ENCODE data around the gene PDE9A.

PDE9A gene

DNA sequence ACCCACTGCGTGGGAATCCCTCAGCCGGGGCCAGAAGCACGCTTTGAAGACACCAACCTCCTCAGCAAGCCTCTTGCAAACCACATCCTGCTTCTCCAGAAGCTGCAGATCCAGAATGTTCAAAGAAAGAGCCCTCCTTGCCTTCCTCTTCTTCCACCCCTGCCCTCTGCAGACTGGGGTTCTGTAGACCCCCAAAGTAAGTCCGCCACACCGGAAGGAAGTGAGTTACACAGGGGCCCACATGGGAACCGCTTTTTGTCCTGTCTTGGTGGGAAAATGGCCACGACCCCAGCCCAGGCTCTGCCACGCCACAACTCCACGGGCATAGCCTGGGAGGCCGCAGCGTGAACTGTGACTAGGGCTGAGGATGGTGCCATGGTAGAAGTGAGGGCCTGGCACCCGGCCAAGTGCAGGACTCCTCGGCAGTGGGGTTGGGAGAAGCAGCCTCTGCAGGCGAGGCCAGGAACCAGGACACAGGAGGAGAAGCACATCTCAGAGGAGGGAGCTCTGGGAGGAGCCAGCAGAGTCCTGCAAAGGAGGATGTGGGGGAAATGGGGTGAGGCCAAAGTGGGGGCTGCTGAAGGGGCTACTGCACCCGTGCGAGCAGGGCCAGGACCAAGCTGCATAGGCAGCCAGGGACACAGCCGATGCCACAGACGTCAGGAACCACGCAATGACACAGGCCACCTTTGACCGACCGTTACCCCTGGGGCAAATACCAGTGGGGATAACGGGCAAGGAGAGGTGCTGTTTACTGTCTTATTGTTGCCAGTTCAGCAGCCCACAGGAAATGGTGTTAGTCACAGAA lies 30.9 kb downstream of the PDE9A start:
- DNase-seq (ENCODE audit: low read depth): no peak
- TF ChIP-seq, protein P1, sequence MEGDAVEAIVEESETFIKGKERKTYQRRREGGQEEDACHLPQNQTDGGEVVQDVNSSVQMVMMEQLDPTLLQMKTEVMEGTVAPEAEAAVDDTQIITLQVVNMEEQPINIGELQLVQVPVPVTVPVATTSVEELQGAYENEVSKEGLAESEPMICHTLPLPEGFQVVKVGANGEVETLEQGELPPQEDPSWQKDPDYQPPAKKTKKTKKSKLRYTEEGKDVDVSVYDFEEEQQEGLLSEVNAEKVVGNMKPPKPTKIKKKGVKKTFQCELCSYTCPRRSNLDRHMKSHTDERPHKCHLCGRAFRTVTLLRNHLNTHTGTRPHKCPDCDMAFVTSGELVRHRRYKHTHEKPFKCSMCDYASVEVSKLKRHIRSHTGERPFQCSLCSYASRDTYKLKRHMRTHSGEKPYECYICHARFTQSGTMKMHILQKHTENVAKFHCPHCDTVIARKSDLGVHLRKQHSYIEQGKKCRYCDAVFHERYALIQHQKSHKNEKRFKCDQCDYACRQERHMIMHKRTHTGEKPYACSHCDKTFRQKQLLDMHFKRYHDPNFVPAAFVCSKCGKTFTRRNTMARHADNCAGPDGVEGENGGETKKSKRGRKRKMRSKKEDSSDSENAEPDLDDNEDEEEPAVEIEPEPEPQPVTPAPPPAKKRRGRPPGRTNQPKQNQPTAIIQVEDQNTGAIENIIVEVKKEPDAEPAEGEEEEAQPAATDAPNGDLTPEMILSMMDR (IDR thresholded peaks at IDR 0.05; ENCODE audit: low read depth, low read length, missing control alignments): no peak
- H3K4me3 ChIP-seq (ENCODE audit: low read depth, low read length): no peak overlapping the region
- in situ Hi-C loops (cut with HindIII; ENCODE audit: low sequenced_read_pairs): no loop called here

GRCh38 chr21:42685036-42685435 lies 31.6 kb downstream of the PDE9A start:
- in situ Hi-C loops (cut with HindIII; ENCODE audit: low sequenced_read_pairs): no loop called here
- H3K4me3 ChIP-seq (ENCODE audit: low read depth, low read length): no peak overlapping the region
- TF ChIP-seq, protein P1 (IDR thresholded peaks at IDR 0.05; ENCODE audit: low read depth, low read length, missing control alignments): no peak
- no peak for DNase-seq (ENCODE audit: low read depth)

GRCh38 chr21:42685954-42686500 lies 32.6 kb downstream of the PDE9A start:
- H3K4me3 ChIP-seq (ENCODE audit: low read depth, low read length): no peak overlapping the region
- TF ChIP-seq, protein P1 (IDR thresholded peaks at IDR 0.05; ENCODE audit: low read depth, low read length, missing control alignments): no peak
- in situ Hi-C loops (cut with HindIII; ENCODE audit: low sequenced_read_pairs): no loop called here
- no peak for DNase-seq (ENCODE audit: low read depth)

- H3K4me3 ChIP-seq (ENCODE audit: low read depth, low read length): no peak overlapping the region
- TF ChIP-seq, protein P1 (IDR thresholded peaks at IDR 0.05; ENCODE audit: low read depth, low read length, missing control alignments): no peak
- in situ Hi-C loops (cut with HindIII; ENCODE audit: low sequenced_read_pairs): no loop called here
- DNase-seq (ENCODE audit: low read depth): no peak
Measured at GRCh38 chr21:42687796-42688195, 34.4 kb downstream of the PDE9A start.

DNA sequence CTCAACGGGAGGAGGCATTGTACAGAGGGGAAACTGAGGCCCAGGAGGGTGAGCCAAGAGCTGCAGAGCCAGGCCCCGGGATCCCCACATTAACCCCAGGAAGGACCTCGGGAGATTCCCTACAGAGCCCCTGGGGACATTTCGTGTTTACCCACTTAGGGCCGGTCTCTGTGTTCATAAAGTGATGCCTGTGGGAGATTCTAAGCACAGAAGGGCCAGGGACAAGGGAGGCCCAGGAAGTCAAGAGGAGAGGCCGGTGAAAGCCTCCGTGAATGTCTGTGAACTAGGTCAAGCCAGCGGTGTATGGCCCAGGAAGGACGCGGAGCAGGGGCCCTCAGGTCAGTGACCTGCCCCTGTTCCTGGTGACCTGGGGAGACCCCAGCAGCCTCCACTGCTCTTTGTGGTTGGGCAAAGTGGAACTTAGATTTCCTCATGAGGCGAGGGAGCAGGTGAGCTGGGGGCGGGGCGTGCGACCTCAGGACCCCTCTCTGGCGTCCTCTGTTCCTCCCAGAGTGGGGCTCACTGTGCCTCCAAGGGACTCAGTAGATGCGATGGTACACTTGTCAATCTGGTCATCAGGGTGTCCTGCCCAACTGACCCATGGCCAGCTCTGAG lies 34.9 kb downstream of the PDE9A start:
- TF ChIP-seq, protein P1 (IDR thresholded peaks at IDR 0.05; ENCODE audit: low read depth, low read length, missing control alignments): no peak
- no peak overlapping the region for H3K4me3 ChIP-seq (ENCODE audit: low read depth, low read length)
- in situ Hi-C loops (cut with HindIII; ENCODE audit: low sequenced_read_pairs): no loop called here
- no peak for DNase-seq (ENCODE audit: low read depth)

GRCh38 chr21:42688841-42689371 lies 35.5 kb downstream of the PDE9A start:
- in situ Hi-C loops (cut with HindIII; ENCODE audit: low sequenced_read_pairs): no loop called here
- H3K4me3 ChIP-seq (ENCODE audit: low read depth, low read length): no peak overlapping the region
- TF ChIP-seq, protein P1 (IDR thresholded peaks at IDR 0.05; ENCODE audit: low read depth, low read length, missing control alignments): no peak
- DNase-seq (ENCODE audit: low read depth): no peak

Data from astrocyte of the cerebellum (primary cell).